ENCODE measurements around the gene CD180. TPM values are rescaled to one million over a fixed set of nuclear protein-coding genes. Genes with fewer than 3 reads are reported as not detected.

Gene CD180
- total RNA-seq, 6 experiments from 2014 or later, result not detected

GRCh38 chr5:67205981-67206380 lies 9.4 kb upstream of the CD180 start:
- Mint-ChIP-seq H3K4me1 (ENCODE audit: low read depth) (peaks cover 51% of the 10 kb centered on the region), H3K9me3 (no peaks in the 10 kb centered on the region), H3K36me3 (ENCODE audit: low read depth) (no peaks in the 10 kb centered on the region), H3K4me3 (no peak overlapping the region), H3K27me3 (ENCODE audit: insufficient read depth) (peaks cover 7% of the 10 kb centered on the region), H3K27ac (no peak overlapping the region)
- TF ChIP-seq CTCF (IDR thresholded peaks at IDR 0.05), result no peak
- no peak for DNase-seq

GRCh38 chr5:67204821-67205220 lies 8.2 kb upstream of the CD180 start:
- peaks cover 8% of the 10 kb centered on the region for H3K27me3 Mint-ChIP-seq (ENCODE audit: insufficient read depth)
- peaks cover 50% of the 10 kb centered on the region for H3K4me1 Mint-ChIP-seq (ENCODE audit: low read depth)
- no peak overlapping the region for H3K4me3 Mint-ChIP-seq
- TF ChIP-seq CTCF (IDR thresholded peaks at IDR 0.05), result no peak
- no peaks in the 10 kb centered on the region for H3K9me3 Mint-ChIP-seq
- DNase-seq, result no peak
- H3K36me3 Mint-ChIP-seq (ENCODE audit: low read depth), result no peaks in the 10 kb centered on the region
- no peak overlapping the region for H3K27ac Mint-ChIP-seq

- Mint-ChIP-seq H3K27ac (no peak overlapping the region), H3K4me3 (no peak overlapping the region), H3K36me3 (ENCODE audit: low read depth) (no peaks in the 10 kb centered on the region), H3K4me1 (ENCODE audit: low read depth) (peaks cover 39% of the 10 kb centered on the region), H3K9me3 (no peaks in the 10 kb centered on the region), H3K27me3 (ENCODE audit: insufficient read depth) (peaks cover 9% of the 10 kb centered on the region)
- no peak for TF ChIP-seq CTCF (IDR thresholded peaks at IDR 0.05)
- no peak for DNase-seq
Measured at GRCh38 chr5:67203701-67204074, 7.1 kb upstream of the CD180 start.

GRCh38 chr5:67202828-67203227 lies 6.2 kb upstream of the CD180 start:
- Mint-ChIP-seq H3K4me1 (ENCODE audit: low read depth) (peaks cover 35% of the 10 kb centered on the region), H3K9me3 (no peaks in the 10 kb centered on the region), H3K36me3 (ENCODE audit: low read depth) (no peaks in the 10 kb centered on the region), H3K27ac (no peak overlapping the region), H3K27me3 (ENCODE audit: insufficient read depth) (peaks cover 9% of the 10 kb centered on the region), H3K4me3 (no peak overlapping the region)
- no peak for TF ChIP-seq CTCF (IDR thresholded peaks at IDR 0.05)
- DNase-seq, result no peak

GRCh38 chr5:67201897-67202549 lies 5.4 kb upstream of the CD180 start:
- H3K27me3 Mint-ChIP-seq (ENCODE audit: insufficient read depth), result peaks cover 12% of the 10 kb centered on the region
- peaks cover 27% of the 10 kb centered on the region for H3K4me1 Mint-ChIP-seq (ENCODE audit: low read depth)

More at GRCh38 chr5:67201897-67202549, 5.4 kb upstream of the CD180 start:
- Mint-ChIP-seq H3K4me3 (no peak overlapping the region), H3K9me3 (no peaks in the 10 kb centered on the region), H3K27ac (no peak overlapping the region), H3K36me3 (ENCODE audit: low read depth) (no peaks in the 10 kb centered on the region)
- TF ChIP-seq CTCF (IDR thresholded peaks at IDR 0.05), result no peak
- DNase-seq, result no peak
